ENCODE data around the gene CSNK2B.

Gene CSNK2B

GRCh38 chr6:31691564-31692108 lies 25.8 kb downstream of the CSNK2B start:
- Histone ChIP-seq H3K4me1 (ENCODE audit: low read length) (no peaks in the 10 kb centered on the region), H3K9ac (ENCODE audit: low read length) (no peak overlapping the region), H4K20me1 (ENCODE audit: insufficient read depth, low read length) (no peaks in the 10 kb centered on the region), H3K4me2 (ENCODE audit: low read depth, low read length) (no peak overlapping the region), H3K79me2 (ENCODE audit: low read length) (no peaks in the 10 kb centered on the region), H3K9me3 (replicated peaks; ENCODE audit: insufficient read depth, low read length) (no peaks in the 10 kb centered on the region), H3K9me2 (replicated peaks; ENCODE audit: insufficient read depth, low read length) (no peaks in the 10 kb centered on the region), H3K36me3 (replicated peaks; ENCODE audit: insufficient read depth, low read length) (no peaks in the 10 kb centered on the region), H2AFZ (ENCODE audit: low read length) (no peak overlapping the region), H3K27ac (ENCODE audit: low read length) (no peak overlapping the region), H3F3A (ENCODE audit: insufficient read depth, low read length) (no peaks in the 10 kb centered on the region), H3K4me3 (ENCODE audit: low read length) (no peak overlapping the region), H3K27me3 (replicated peaks; ENCODE audit: insufficient read depth, low read length) (no peaks in the 10 kb centered on the region)
- TF ChIP-seq EZH2 (optimal IDR thresholded peaks at IDR 0.05; ENCODE audit: low read depth, low read length) (no peak), EZH2phosphoT487 (IDR thresholded peaks at IDR 0.05; ENCODE audit: low read length) (no peak)
- TF ChIP-seq, protein P1, sequence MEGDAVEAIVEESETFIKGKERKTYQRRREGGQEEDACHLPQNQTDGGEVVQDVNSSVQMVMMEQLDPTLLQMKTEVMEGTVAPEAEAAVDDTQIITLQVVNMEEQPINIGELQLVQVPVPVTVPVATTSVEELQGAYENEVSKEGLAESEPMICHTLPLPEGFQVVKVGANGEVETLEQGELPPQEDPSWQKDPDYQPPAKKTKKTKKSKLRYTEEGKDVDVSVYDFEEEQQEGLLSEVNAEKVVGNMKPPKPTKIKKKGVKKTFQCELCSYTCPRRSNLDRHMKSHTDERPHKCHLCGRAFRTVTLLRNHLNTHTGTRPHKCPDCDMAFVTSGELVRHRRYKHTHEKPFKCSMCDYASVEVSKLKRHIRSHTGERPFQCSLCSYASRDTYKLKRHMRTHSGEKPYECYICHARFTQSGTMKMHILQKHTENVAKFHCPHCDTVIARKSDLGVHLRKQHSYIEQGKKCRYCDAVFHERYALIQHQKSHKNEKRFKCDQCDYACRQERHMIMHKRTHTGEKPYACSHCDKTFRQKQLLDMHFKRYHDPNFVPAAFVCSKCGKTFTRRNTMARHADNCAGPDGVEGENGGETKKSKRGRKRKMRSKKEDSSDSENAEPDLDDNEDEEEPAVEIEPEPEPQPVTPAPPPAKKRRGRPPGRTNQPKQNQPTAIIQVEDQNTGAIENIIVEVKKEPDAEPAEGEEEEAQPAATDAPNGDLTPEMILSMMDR (IDR thresholded peaks at IDR 0.05; ENCODE audit: low read length), result no peak
- no peak for DNase-seq

DNA sequence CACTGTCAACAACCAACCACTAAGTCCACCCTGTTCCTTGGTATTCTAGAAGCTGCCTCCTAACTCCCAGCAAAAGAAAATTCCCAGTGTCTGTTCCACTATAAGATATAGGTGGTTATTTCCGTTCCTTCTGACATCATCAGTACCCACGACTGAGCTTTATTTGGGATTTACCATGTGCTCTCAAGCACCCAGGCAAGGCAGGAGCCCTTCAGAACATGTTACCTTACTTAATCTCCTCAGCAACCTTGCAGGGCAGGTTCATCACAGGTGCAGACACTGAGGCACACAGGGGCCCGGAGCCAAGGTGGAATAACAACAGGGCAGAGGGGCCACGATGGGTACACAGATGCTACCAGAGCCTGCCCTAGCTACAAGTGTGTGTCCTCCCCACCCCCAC lies 26.5 kb downstream of the CSNK2B start:
- H3K36me3 ChIP-seq (replicated peaks; ENCODE audit: insufficient read depth, low read length), result no peaks in the 10 kb centered on the region
- no peak for TF ChIP-seq EZH2 (optimal IDR thresholded peaks at IDR 0.05; ENCODE audit: low read depth, low read length)
- H3K4me1 ChIP-seq (ENCODE audit: low read length), result no peaks in the 10 kb centered on the region
- H3K27ac ChIP-seq (ENCODE audit: low read length), result no peak overlapping the region
- H3K27me3 ChIP-seq (replicated peaks; ENCODE audit: insufficient read depth, low read length), result no peaks in the 10 kb centered on the region
- no peaks in the 10 kb centered on the region for H3F3A ChIP-seq (ENCODE audit: insufficient read depth, low read length)
- no peaks in the 10 kb centered on the region for H3K9me3 ChIP-seq (replicated peaks; ENCODE audit: insufficient read depth, low read length)
- H3K4me2 ChIP-seq (ENCODE audit: low read depth, low read length), result no peak overlapping the region
- H3K9me2 ChIP-seq (replicated peaks; ENCODE audit: insufficient read depth, low read length), result no peaks in the 10 kb centered on the region
- H3K4me3 ChIP-seq (ENCODE audit: low read length), result no peak overlapping the region
- no peak overlapping the region for H3K9ac ChIP-seq (ENCODE audit: low read length)
- no peak overlapping the region for H2AFZ ChIP-seq (ENCODE audit: low read length)
- DNase-seq, result no peak
- no peaks in the 10 kb centered on the region for H4K20me1 ChIP-seq (ENCODE audit: insufficient read depth, low read length)
- H3K79me2 ChIP-seq (ENCODE audit: low read length), result 0 out of 2 replicates have a peak, but pooled peaks cover under 1% of the 10 kb centered on the region

DNA sequence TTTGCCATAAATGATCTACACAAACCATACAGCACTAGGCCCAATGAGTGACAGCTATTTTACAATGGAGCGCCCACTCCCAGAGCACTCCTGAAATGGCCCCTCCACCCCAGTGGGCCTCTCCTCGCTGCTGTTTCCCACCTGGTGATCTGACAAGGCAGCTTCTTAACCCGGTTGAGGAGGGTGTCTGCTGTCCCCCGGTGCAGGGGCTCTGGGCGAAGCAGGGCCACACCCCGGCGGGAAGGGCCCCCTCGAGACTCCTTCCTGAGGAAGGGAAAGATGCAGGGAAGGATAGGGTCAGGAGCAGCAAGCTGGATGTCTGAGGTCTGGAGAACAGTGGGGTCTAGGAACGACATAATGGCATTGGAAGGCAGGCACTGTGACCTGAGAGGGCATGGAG lies 27.0 kb downstream of the CSNK2B start:
- Histone ChIP-seq H3K4me2 (ENCODE audit: low read depth, low read length) (no peak overlapping the region), H3F3A (ENCODE audit: insufficient read depth, low read length) (no peaks in the 10 kb centered on the region), H2AFZ (ENCODE audit: low read length) (no peak overlapping the region), H3K9ac (ENCODE audit: low read length) (no peak overlapping the region), H3K4me3 (ENCODE audit: low read length) (no peak overlapping the region), H3K36me3 (replicated peaks; ENCODE audit: insufficient read depth, low read length) (no peaks in the 10 kb centered on the region), H3K79me2 (ENCODE audit: low read length) (0 out of 2 replicates have a peak, but pooled peaks cover 5% of the 10 kb centered on the region), H3K27ac (ENCODE audit: low read length) (no peak overlapping the region), H3K9me3 (replicated peaks; ENCODE audit: insufficient read depth, low read length) (no peaks in the 10 kb centered on the region), H3K4me1 (ENCODE audit: low read length) (no peaks in the 10 kb centered on the region), H4K20me1 (ENCODE audit: insufficient read depth, low read length) (no peaks in the 10 kb centered on the region), H3K27me3 (replicated peaks; ENCODE audit: insufficient read depth, low read length) (no peaks in the 10 kb centered on the region), H3K9me2 (replicated peaks; ENCODE audit: insufficient read depth, low read length) (no peaks in the 10 kb centered on the region)
- no peak for DNase-seq
- TF ChIP-seq, protein P1 (IDR thresholded peaks at IDR 0.05; ENCODE audit: low read length), result no peak
- TF ChIP-seq EZH2 (optimal IDR thresholded peaks at IDR 0.05; ENCODE audit: low read depth, low read length) (no peak), EZH2phosphoT487 (IDR thresholded peaks at IDR 0.05; ENCODE audit: low read length) (no peak)

DNA sequence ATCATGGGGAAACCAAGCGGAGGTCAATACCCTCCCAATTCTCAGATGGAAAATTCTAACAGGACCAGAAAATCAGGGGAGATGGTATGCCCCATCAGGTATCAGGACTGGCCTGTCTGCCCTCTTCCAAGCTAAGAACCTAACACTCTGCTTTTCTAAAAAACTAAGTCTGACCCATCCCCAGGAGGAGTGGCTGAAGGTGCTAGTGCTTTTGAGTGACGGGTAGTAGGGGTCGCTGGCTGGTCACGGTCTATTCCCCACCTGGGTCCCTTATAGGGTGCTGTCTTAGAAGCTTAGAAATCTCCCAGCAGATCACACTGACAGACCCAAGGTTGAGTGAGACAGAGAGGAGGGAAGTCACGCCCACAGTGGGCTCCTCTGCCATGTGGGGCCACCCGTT lies 27.7 kb downstream of the CSNK2B start:
- TF ChIP-seq EZH2 (optimal IDR thresholded peaks at IDR 0.05; ENCODE audit: low read depth, low read length), result no peak
- TF ChIP-seq, protein P1 (IDR thresholded peaks at IDR 0.05; ENCODE audit: low read length), result no peak
- TF ChIP-seq EZH2phosphoT487 (IDR thresholded peaks at IDR 0.05; ENCODE audit: low read length), result no peak
- no peaks in the 10 kb centered on the region for H3K36me3 ChIP-seq (replicated peaks; ENCODE audit: insufficient read depth, low read length)
- no peak overlapping the region for H2AFZ ChIP-seq (ENCODE audit: low read length)

More for the DNA sequence above, 27.7 kb downstream of the CSNK2B start:
- Histone ChIP-seq H3K4me2 (ENCODE audit: low read depth, low read length) (no peak overlapping the region), H3K4me1 (ENCODE audit: low read length) (no peaks in the 10 kb centered on the region), H3K9ac (ENCODE audit: low read length) (no peak overlapping the region), H3F3A (ENCODE audit: insufficient read depth, low read length) (no peaks in the 10 kb centered on the region), H3K4me3 (ENCODE audit: low read length) (no peak overlapping the region), H3K27me3 (replicated peaks; ENCODE audit: insufficient read depth, low read length) (no peaks in the 10 kb centered on the region), H3K27ac (ENCODE audit: low read length) (no peak overlapping the region), H3K9me2 (replicated peaks; ENCODE audit: insufficient read depth, low read length) (no peaks in the 10 kb centered on the region), H4K20me1 (ENCODE audit: insufficient read depth, low read length) (no peaks in the 10 kb centered on the region), H3K9me3 (replicated peaks; ENCODE audit: insufficient read depth, low read length) (no peaks in the 10 kb centered on the region), H3K79me2 (ENCODE audit: low read length) (0 out of 2 replicates have a peak, but pooled peaks cover 5% of the 10 kb centered on the region)
- no peak for DNase-seq
